Glutamatergic neuron (in vitro differentiated cells): ENCODE results near the gene MYO5C. TPM values are rescaled to one million over a fixed set of nuclear protein-coding genes. Genes with fewer than 3 reads are reported as not detected.

Experiments
- DNase-seq: peaks from one replicate; pipeline ENCODE4 v3.0.0; 2022
- H3K27ac Mint-ChIP-seq: one replicate; pipeline ENCODE4 v1.8.0; 2020; ENCODE audit warnings: mild to moderate bottlenecking, mixed read lengths, inconsistent platforms; ENCODE audit not compliant: unreplicated experiment
- H3K27me3 Mint-ChIP-seq: one replicate; pipeline ENCODE4 v1.8.0; 2020; ENCODE audit warnings: mild to moderate bottlenecking, moderate library complexity, mixed read lengths, inconsistent platforms; ENCODE audit not compliant: unreplicated experiment
- H3K36me3 Mint-ChIP-seq: one replicate; pipeline ENCODE4 v1.8.0; 2020; ENCODE audit warnings: mild to moderate bottlenecking, mixed read lengths, inconsistent platforms; ENCODE audit not compliant: unreplicated experiment
- H3K4me1 Mint-ChIP-seq: one replicate; pipeline ENCODE4 v1.8.0; 2020; ENCODE audit warnings: mild to moderate bottlenecking, low read depth, mixed read lengths, inconsistent platforms; ENCODE audit not compliant: unreplicated experiment
- H3K4me3 Mint-ChIP-seq: one replicate; pipeline ENCODE4 v1.8.0; 2020; ENCODE audit warnings: mild to moderate bottlenecking, mixed read lengths, inconsistent platforms; ENCODE audit not compliant: unreplicated experiment
- H3K9me3 Mint-ChIP-seq: one replicate; pipeline ENCODE4 v1.8.0; 2020; ENCODE audit warnings: mild to moderate bottlenecking, moderate library complexity, mixed read lengths, inconsistent platforms; ENCODE audit not compliant: unreplicated experiment
- CTCF ChIP-seq: fragments of 200-600 bp; sonication (generic); IDR thresholded peaks from one replicate; pipeline ENCODE4 v1.5.0; 2021; ENCODE audit not compliant: partially characterized antibody, unreplicated experiment
- total RNA-seq: library from RNA; stranded (reverse); fragmentation: NEBNext Ultra II Directional; extraction: Animal tissue kit (Norgen Biotek cat#: 25700); gene quantifications from one replicate; pipeline ENCODE4 v1.2.1, GENCODE V29; 2021; ENCODE audit not compliant: unreplicated experiment

MYO5C gene
- total RNA-seq, 1 donor from 2014 or later = 0.66 TPM

GRCh38 chr15:52338891-52339290 lies 43.3 kb upstream of the MYO5C start:
- H3K36me3 Mint-ChIP-seq = no peaks in the 10 kb centered on the region
- TF ChIP-seq CTCF = no peak
- peaks cover 24% of the 10 kb centered on the region for H3K4me1 Mint-ChIP-seq
- no peak overlapping the region for H3K4me3 Mint-ChIP-seq
- no peaks in the 10 kb centered on the region for H3K9me3 Mint-ChIP-seq
- peaks cover 2% of the 10 kb centered on the region for H3K27me3 Mint-ChIP-seq
- no peak for DNase-seq
- H3K27ac Mint-ChIP-seq = no peak overlapping the region

GRCh38 chr15:52338058-52338457 lies 42.5 kb upstream of the MYO5C start:
- no peak overlapping the region for H3K4me3 Mint-ChIP-seq
- no peaks in the 10 kb centered on the region for H3K9me3 Mint-ChIP-seq
- H3K36me3 Mint-ChIP-seq = no peaks in the 10 kb centered on the region
- no peak for TF ChIP-seq CTCF
- H3K4me1 Mint-ChIP-seq = peaks cover 24% of the 10 kb centered on the region
- peaks cover 2% of the 10 kb centered on the region for H3K27me3 Mint-ChIP-seq
- H3K27ac Mint-ChIP-seq = no peak overlapping the region
- no peak for DNase-seq

- DNase-seq = no peak
- no peak overlapping the region for H3K4me3 Mint-ChIP-seq
- H3K9me3 Mint-ChIP-seq = no peaks in the 10 kb centered on the region
- no peaks in the 10 kb centered on the region for H3K36me3 Mint-ChIP-seq
- peaks cover 24% of the 10 kb centered on the region for H3K4me1 Mint-ChIP-seq
- peaks cover 2% of the 10 kb centered on the region for H3K27me3 Mint-ChIP-seq
- no peak overlapping the region for H3K27ac Mint-ChIP-seq
- no peak for TF ChIP-seq CTCF
Measured at GRCh38 chr15:52337198-52337853, 41.7 kb upstream of the MYO5C start.

- Mint-ChIP-seq H3K27me3 (peaks cover 2% of the 10 kb centered on the region), H3K27ac (no peak overlapping the region), H3K4me1 (peaks cover 26% of the 10 kb centered on the region), H3K36me3 (no peaks in the 10 kb centered on the region), H3K9me3 (no peaks in the 10 kb centered on the region), H3K4me3 (no peak overlapping the region)
- no peak for TF ChIP-seq CTCF
- no peak for DNase-seq
Measured at GRCh38 chr15:52336529-52336928, 40.9 kb upstream of the MYO5C start.

GRCh38 chr15:52334491-52335160 lies 39.0 kb upstream of the MYO5C start:
- no peak for DNase-seq
- no peak for TF ChIP-seq CTCF
- H3K9me3 Mint-ChIP-seq = no peaks in the 10 kb centered on the region
- H3K27me3 Mint-ChIP-seq = peaks cover 2% of the 10 kb centered on the region
- H3K36me3 Mint-ChIP-seq = no peaks in the 10 kb centered on the region
- H3K4me3 Mint-ChIP-seq = no peak overlapping the region
- peaks cover 29% of the 10 kb centered on the region for H3K4me1 Mint-ChIP-seq
- no peak overlapping the region for H3K27ac Mint-ChIP-seq
